HepG2 (cell line): Measurements from ENCODE around the gene TTLL11. TPM values are rescaled to one million over a fixed set of nuclear protein-coding genes. Genes with fewer than 3 reads are reported as not detected.

Source experiments
- BRCA1 ChIP-seq: sonication (generic); formaldehyde crosslinking; IDR thresholded peaks from 2 replicates; pipeline ENCODE4 v1.4.0; 2020; ENCODE audit warnings: missing genetic modification reagents
- EP300 ChIP-seq, 3 experiments: sonication (generic) in 1 of 3; formaldehyde crosslinking in 1 of 3; IDR thresholded peaks; 2 replicates each; pipeline versions ENCODE4 v1.5.1 to v1.6.1; 2011 to 2020; ENCODE audit warnings: low read depth in 2 of 3, low read length in 2 of 3, borderline replicate concordance in 1 of 3, improper control_type of control experiment in 1 of 3, mild to moderate bottlenecking in 1 of 3, missing genetic modification reagents in 1 of 3, moderate library complexity in 1 of 3
- FOXA1 ChIP-seq, 2 experiments: fragments of 450-650 bp in 1 of 2; sonication (generic) in 1 of 2; formaldehyde crosslinking in 1 of 2; IDR thresholded peaks; 2 replicates each; pipeline versions ENCODE4 v1.4.0 to v1.6.1; 2016 to 2020; ENCODE audit warnings: missing genetic modification reagents in 1 of 2
- GABPB1 ChIP-seq: IDR thresholded peaks from 2 replicates; pipeline ENCODE4 v1.6.1; 2016; ENCODE audit warnings: mild to moderate bottlenecking, missing genetic modification reagents, moderate library complexity, missing compliant biosample characterization
- HNRNPK ChIP-seq: fragments of 200-400 bp; formaldehyde crosslinking; IDR thresholded peaks from 2 replicates; pipeline ENCODE4 v1.6.1; 2018; ENCODE audit warnings: low read length, low read depth, moderate library complexity, mild to moderate bottlenecking; ENCODE audit not compliant: poor library complexity, severe bottlenecking
- KAT2B ChIP-seq: fragments of 150-350 bp; IDR thresholded peaks from 2 replicates; pipeline ENCODE4 v1.6.1; 2014; ENCODE audit warnings: low read depth, low read length, borderline replicate concordance
- KLF9 ChIP-seq: IDR thresholded peaks from 2 replicates; pipeline ENCODE4 v1.6.1; 2016; ENCODE audit warnings: low read depth
- PHF5A ChIP-seq: IDR thresholded peaks from one replicate; pipeline ENCODE4 v1.6.1; 2018; ENCODE audit warnings: low read depth, missing genetic modification reagents; ENCODE audit not compliant: unreplicated experiment
- POLR2AphosphoS5 ChIP-seq: IDR thresholded peaks from 2 replicates; pipeline ENCODE4 v1.6.1; 2012; ENCODE audit warnings: low read depth, low read length
- REXO4 ChIP-seq: sonication (generic); formaldehyde crosslinking; IDR thresholded peaks from 2 replicates; pipeline ENCODE4 v1.8.0; 2022; ENCODE audit warnings: missing genetic modification reagents, mild to moderate bottlenecking, borderline replicate concordance
- SPEN ChIP-seq: sonication (generic); formaldehyde crosslinking; IDR thresholded peaks from 2 replicates; pipeline ENCODE4 v1.5.1; 2020; ENCODE audit warnings: low read depth, mild to moderate bottlenecking, missing genetic modification reagents
- SRSF1 ChIP-seq: fragments of 200-400 bp; formaldehyde crosslinking; optimal IDR thresholded peaks from 2 replicates; pipeline ENCODE3; 2017; ENCODE audit warnings: mild to moderate bottlenecking, low read depth, low read length, moderate library complexity
- TEAD3 ChIP-seq: optimal IDR thresholded peaks from 2 replicates; pipeline ENCODE3; 2016; ENCODE audit warnings: borderline replicate concordance
- ZNF446 ChIP-seq: sonication (generic); formaldehyde crosslinking; IDR thresholded peaks from 2 replicates; pipeline ENCODE4 v1.5.0; 2020; ENCODE audit warnings: mild to moderate bottlenecking, missing genetic modification reagents
- ZNF549 ChIP-seq: sonication (generic); formaldehyde crosslinking; IDR thresholded peaks from 2 replicates; pipeline ENCODE4 v1.5.0; 2020; ENCODE audit warnings: missing genetic modification reagents
- ZNF567 ChIP-seq: sonication (generic); formaldehyde crosslinking; IDR thresholded peaks from 2 replicates; pipeline ENCODE4 v1.8.1; 2023; ENCODE audit warnings: mild to moderate bottlenecking, missing genetic modification reagents, borderline replicate concordance
- ZNF607 ChIP-seq: sonication (generic); formaldehyde crosslinking; IDR thresholded peaks from 2 replicates; pipeline ENCODE4 v1.5.1; 2020; ENCODE audit warnings: missing genetic modification reagents, mild to moderate bottlenecking, borderline replicate concordance
- polyA plus RNA-seq, 8 experiments: library from polyadenylated mRNA; depleted of rRNA in 3 of 8; stranded (reverse) in 7 of 8; unstranded in 1 of 8; fragments of >200 nt; fragmentation: Illumina TruSeq in 4 of 8; extraction: Trizol in 4 of 8; gene quantifications; 2 replicates each; pipeline versions ENCODE4 v1.2.1 to v1.2.3, GENCODE V29; 2011 to 2016; ENCODE audit warnings: low read depth in 4 of 8, missing spikeins in 1 of 8, mixed read lengths in 1 of 8; ENCODE audit not compliant: insufficient read depth in 1 of 8
- total RNA-seq, 5 experiments: library from RNA; depleted of rRNA; stranded (reverse); fragments of >200 nt; fragmentation: Illumina TruSeq; extraction: Trizol; gene quantifications; 2 replicates each; pipeline ENCODE4 v1.2.3, GENCODE V29; 2016; ENCODE audit warnings: low read depth in 1 of 5
- TF ChIP-seq, protein P1 (sequence below): sonication (generic); formaldehyde crosslinking; IDR thresholded peaks from 2 replicates; pipeline ENCODE4 v1.8.1; 2023; ENCODE audit warnings: missing genetic modification reagents, mild to moderate bottlenecking, borderline replicate concordance
- TF ChIP-seq, protein P2 (sequence below): sonication (generic); formaldehyde crosslinking; IDR thresholded peaks from 2 replicates; pipeline ENCODE4 v1.4.0; 2020; ENCODE audit warnings: missing genetic modification reagents, borderline replicate concordance

Gene TTLL11
- total and polyA plus RNA-seq, 2 of the 13 experiments (the other 11 are each of a cell fraction or from before 2014, with no cell fraction given) = 4.5 to 5.2 TPM

DNA sequence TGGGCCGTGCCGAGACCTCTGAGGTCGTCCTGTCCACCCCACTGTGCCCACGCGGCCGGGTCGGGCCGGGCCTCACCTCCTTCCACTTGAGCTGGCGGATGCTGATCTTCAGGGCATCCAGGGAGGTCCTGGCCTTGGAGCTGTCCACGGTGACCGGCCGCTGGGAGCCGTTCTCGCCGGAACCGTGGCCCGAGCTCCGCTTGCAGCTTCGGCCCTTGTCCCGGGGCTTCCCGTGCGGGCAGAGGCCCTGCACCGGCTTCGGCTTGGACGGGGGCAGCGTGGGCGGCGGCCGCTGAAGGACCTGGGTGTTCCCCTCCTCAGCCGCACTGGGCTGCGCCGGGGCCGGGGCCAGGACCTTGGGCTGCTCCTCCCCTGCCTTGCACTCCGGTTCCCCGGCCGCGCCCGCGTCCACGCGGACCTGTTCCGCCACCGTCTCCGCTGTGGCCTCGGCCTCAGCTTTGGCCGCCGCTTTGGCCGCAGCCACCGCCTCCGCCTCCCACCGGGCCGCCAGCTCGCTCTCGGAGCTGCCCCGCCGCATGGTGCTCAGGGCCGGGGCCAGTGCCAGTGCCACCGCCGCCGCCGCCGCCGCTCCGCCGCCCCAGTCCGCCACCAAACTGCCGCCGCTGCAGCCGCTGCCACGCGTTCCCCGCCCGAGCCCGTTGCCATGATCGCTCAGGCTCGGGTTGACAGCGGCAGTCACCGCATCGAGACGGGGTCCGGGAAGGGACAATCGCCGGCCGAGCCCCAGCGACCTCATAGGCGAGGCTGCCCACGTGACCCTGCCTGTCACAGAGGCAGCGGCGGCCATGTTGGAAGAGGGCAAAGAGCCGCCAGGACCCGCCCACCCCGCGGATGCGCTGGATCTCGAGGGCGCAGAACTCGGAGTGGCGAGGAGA lies at the start of gene TTLL11 (continued):
- TF ChIP-seq, protein P1, sequence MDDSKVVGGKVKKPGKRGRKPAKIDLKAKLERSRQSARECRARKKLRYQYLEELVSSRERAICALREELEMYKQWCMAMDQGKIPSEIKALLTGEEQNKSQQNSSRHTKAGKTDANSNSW (CRISPR knock-in tag) = no peak
- no peak for TF ChIP-seq FOXA1 (IDR thresholded peaks at IDR 0.05)
- peak; percentile 49; the same call in 1 of the 2 replicates for TF ChIP-seq FOXA1 (CRISPR knock-in tag; IDR thresholded peaks at IDR 0.05)
- peak; percentile 87 for TF ChIP-seq GABPB1 (CRISPR knock-in tag)
- no peak for TF ChIP-seq KAT2B
- TF ChIP-seq HNRNPK = no peak
- 0 out of 2 replicates have a peak, but pooled peaks have one; percentile 34 for TF ChIP-seq POLR2AphosphoS5
- TF ChIP-seq BRCA1 (CRISPR knock-in tag) = no peak
- peak; percentile 93; the same call in 1 of the 2 replicates for TF ChIP-seq KLF9
- peak; percentile 25 for TF ChIP-seq TEAD3
- TF ChIP-seq PHF5A (CRISPR knock-in tag) = peak; percentile 68
- peak; percentile 15 for TF ChIP-seq SRSF1
- TF ChIP-seq, protein P2, sequence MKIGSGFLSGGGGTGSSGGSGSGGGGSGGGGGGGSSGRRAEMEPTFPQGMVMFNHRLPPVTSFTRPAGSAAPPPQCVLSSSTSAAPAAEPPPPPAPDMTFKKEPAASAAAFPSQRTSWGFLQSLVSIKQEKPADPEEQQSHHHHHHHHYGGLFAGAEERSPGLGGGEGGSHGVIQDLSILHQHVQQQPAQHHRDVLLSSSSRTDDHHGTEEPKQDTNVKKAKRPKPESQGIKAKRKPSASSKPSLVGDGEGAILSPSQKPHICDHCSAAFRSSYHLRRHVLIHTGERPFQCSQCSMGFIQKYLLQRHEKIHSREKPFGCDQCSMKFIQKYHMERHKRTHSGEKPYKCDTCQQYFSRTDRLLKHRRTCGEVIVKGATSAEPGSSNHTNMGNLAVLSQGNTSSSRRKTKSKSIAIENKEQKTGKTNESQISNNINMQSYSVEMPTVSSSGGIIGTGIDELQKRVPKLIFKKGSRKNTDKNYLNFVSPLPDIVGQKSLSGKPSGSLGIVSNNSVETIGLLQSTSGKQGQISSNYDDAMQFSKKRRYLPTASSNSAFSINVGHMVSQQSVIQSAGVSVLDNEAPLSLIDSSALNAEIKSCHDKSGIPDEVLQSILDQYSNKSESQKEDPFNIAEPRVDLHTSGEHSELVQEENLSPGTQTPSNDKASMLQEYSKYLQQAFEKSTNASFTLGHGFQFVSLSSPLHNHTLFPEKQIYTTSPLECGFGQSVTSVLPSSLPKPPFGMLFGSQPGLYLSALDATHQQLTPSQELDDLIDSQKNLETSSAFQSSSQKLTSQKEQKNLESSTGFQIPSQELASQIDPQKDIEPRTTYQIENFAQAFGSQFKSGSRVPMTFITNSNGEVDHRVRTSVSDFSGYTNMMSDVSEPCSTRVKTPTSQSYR (CRISPR knock-in tag) = 0 out of 2 replicates have a peak, but pooled peaks have one; percentile 15
- TF ChIP-seq ZNF567 = peak; percentile 87; the same call in 1 of the 2 replicates
- no peak for TF ChIP-seq REXO4 (CRISPR knock-in tag)
- TF ChIP-seq EP300 (IDR thresholded peaks at IDR 0.05; ENCODE audit: low read depth in 2 of 2, low read length in 2 of 2) = no peak
- TF ChIP-seq EP300 (CRISPR knock-in tag; IDR thresholded peaks at IDR 0.05; ENCODE audit: borderline replicate concordance) = no peak
- peak; percentile 63; the same call in 1 of the 2 replicates for TF ChIP-seq ZNF446 (CRISPR knock-in tag)
- TF ChIP-seq ZNF607 = peak; percentile 59; the same call in 1 of the 2 replicates
- no peak for TF ChIP-seq ZNF549 (CRISPR knock-in tag)
- peak; percentile 90 for TF ChIP-seq SPEN (CRISPR knock-in tag)
